AG04449 (cell line): ENCODE results near the gene TRERF1.
A peak's percentile ranks its signal among the peaks of the same experiment; 100 is the strongest.

ENCODE experiments used
- CTCF ChIA-PET: fragments of 350-600 bp; formaldehyde crosslinking; extraction: SDS; loops from one replicate; lab custom pipeline; 2021; ENCODE audit warnings: antibody characterized with exemption; lab: Yijun Ruan, JAX
- POLR2A ChIA-PET: fragments of 400-600, 350-600 bp; formaldehyde crosslinking; extraction: SDS; loops from one replicate; lab custom pipeline; 2020; ENCODE audit warnings: antibody characterized with exemption, inconsistent platforms; lab: Yijun Ruan, JAX
- DNase-seq: peaks from one replicate; pipeline ENCODE4 v3.0.0-alpha.2; 2010; ENCODE audit warnings: low read depth, low spot score
- H3K4me3 ChIP-seq: 2 replicates; pipeline ENCODE4 v1.5.1; 2011; ENCODE audit warnings: low read depth, mild to moderate bottlenecking, control low read depth, low read length
- CTCF ChIP-seq: IDR thresholded peaks from one replicate; pipeline ENCODE4 v1.5.1; 2011; ENCODE audit warnings: mild to moderate bottlenecking, moderate library complexity, low read length, control low read depth, inconsistent platforms; ENCODE audit not compliant: insufficient read depth; ENCODE audit errors: missing control alignments

Gene TRERF1

GRCh38 chr6:42410861-42411260 lies 40.9 kb downstream of the TRERF1 start:
- POLR2A ChIA-PET = no interaction called here

GRCh38 chr6:42409581-42409980 lies 42.1 kb downstream of the TRERF1 start:
- CTCF ChIA-PET = no interaction called here
- POLR2A ChIA-PET = no interaction called here
- no peak for TF ChIP-seq CTCF
- no peak overlapping the region for H3K4me3 ChIP-seq
- DNase-seq = no peak

More at GRCh38 chr6:42410861-42411260, 40.9 kb downstream of the TRERF1 start:
- no peak overlapping the region for H3K4me3 ChIP-seq
- TF ChIP-seq CTCF = no peak
- CTCF ChIA-PET = interaction anchor here (1.0 kb wide), 1 partner anchor 8 kb away, joined by 3 read pairs; no protein-coding TSS in a partner anchor
- no peak for DNase-seq

GRCh38 chr6:42407379-42407778 lies 44.3 kb downstream of the TRERF1 start:
- no peak for TF ChIP-seq CTCF
- no peak overlapping the region for H3K4me3 ChIP-seq
- peak; percentile 59 for DNase-seq
- POLR2A ChIA-PET = interaction anchor here (0.8 to 1.0 kb wide), 2 partner anchors 35 to 157 kb away, joined by 3 to 4 read pairs; partner anchors contain the start of gene UBR2
- CTCF ChIA-PET = interaction anchor here (1.1 to 1.3 kb wide), 2 partner anchors 140 to 157 kb away, joined by 3 read pairs; partner anchors contain the start of gene UBR2

- no peak for DNase-seq
- POLR2A ChIA-PET = interaction anchor here (0.8 to 1.0 kb wide), 2 partner anchors 35 to 158 kb away, joined by 3 to 4 read pairs; partner anchors contain the start of gene UBR2
- CTCF ChIA-PET = interaction anchor here (0.9 to 1.3 kb wide), 3 partner anchors 141 to 158 kb away, joined by 3 read pairs; partner anchors contain the start of gene UBR2
- no peak for TF ChIP-seq CTCF
- no peak overlapping the region for H3K4me3 ChIP-seq
Measured at GRCh38 chr6:42406306-42407280, 45.1 kb downstream of the TRERF1 start.

- no peak overlapping the region for H3K4me3 ChIP-seq
- ChIA-PET CTCF (interaction anchor here (0.8 to 2.1 kb wide), 3 partner anchors 19 to 143 kb away, joined by 3 to 10 read pairs (median 3); no protein-coding TSS in a partner anchor), POLR2A (interaction anchor here (1.5 kb wide), 1 partner anchor 47 kb away, joined by 5 read pairs; the partner anchor contains the start of gene TRERF1)
- DNase-seq = peak; percentile 23
- no peak for TF ChIP-seq CTCF
Measured at GRCh38 chr6:42405021-42405420, 46.7 kb downstream of the TRERF1 start.
